Peyer's patch (tissue), 4 donors: ENCODE measurements around the gene LUC7L.
A peak's percentile ranks its signal among the peaks of the same experiment; 100 is the strongest.

Source experiments
- POLR2A ChIP-seq, 2 donors: fragments of 450-650 bp; IDR thresholded peaks; one replicate each; pipeline ENCODE4 v1.5.1; 2017; ENCODE audit warnings: antibody characterized with exemption in 2 of 2, mild to moderate bottlenecking in 2 of 2, moderate library complexity in 2 of 2
- TF ChIP-seq, protein P1 (sequence below), 6 experiments: fragments of 450-650 bp in 4 of 6; fragments of 200-600 bp in 2 of 6; sonication (generic) in 1 of 6; IDR thresholded peaks; one replicate each; pipeline ENCODE4 v1.5.1; 2017 to 2019; ENCODE audit warnings: antibody characterized with exemption in 6 of 6, mild to moderate bottlenecking in 3 of 6, moderate library complexity in 1 of 6

DNA sequence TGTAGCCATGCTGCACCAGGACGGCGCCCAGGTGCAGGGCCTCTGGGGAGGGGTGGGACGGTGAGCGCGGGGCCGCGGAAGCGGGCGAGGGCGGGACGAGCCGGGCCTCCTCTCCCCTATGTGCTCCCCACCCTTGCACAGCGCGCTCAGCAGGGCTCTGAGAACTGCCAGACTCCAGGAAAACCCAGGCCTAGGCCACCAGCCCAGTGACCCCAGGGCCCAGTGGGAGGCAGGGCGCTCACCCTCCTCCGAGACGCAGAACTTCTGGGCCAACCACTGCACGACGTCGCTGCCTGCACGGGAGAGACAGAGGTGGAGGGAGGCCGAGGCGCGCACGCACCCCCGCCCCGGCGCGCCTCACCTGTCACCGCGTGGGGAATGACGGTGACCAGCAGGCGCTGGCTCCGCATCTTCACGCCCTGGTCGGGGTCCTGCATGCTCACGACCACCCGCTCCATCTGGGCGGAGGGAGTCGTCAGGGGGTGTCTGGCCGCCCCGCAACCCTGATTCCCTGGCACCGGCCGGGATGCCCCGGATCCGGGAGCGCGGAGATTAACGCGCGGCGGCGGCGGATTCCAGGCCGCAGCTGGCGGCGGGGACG lies 45.9 kb upstream of the LUC7L start:
- peak in 1 of 2 donors; percentile 29 for TF ChIP-seq POLR2A (IDR thresholded peaks at IDR 0.05)
- TF ChIP-seq, protein P1, sequence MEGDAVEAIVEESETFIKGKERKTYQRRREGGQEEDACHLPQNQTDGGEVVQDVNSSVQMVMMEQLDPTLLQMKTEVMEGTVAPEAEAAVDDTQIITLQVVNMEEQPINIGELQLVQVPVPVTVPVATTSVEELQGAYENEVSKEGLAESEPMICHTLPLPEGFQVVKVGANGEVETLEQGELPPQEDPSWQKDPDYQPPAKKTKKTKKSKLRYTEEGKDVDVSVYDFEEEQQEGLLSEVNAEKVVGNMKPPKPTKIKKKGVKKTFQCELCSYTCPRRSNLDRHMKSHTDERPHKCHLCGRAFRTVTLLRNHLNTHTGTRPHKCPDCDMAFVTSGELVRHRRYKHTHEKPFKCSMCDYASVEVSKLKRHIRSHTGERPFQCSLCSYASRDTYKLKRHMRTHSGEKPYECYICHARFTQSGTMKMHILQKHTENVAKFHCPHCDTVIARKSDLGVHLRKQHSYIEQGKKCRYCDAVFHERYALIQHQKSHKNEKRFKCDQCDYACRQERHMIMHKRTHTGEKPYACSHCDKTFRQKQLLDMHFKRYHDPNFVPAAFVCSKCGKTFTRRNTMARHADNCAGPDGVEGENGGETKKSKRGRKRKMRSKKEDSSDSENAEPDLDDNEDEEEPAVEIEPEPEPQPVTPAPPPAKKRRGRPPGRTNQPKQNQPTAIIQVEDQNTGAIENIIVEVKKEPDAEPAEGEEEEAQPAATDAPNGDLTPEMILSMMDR (IDR thresholded peaks at IDR 0.05), result no peak
